ENCODE data around the gene NUDT5.
A peak's percentile ranks its signal among the peaks of the same experiment; 100 is the strongest.
"Not testable (repeated sequence)": the region's sequence is repeated elsewhere in the genome, so short reads cannot be mapped to it uniquely, and the experiment has no call there.

The NUDT5 gene

GRCh38 chr10:12202226-12202625, 6.5 kb upstream of the NUDT5 start:
- no peak for ATAC-seq

- ATAC-seq: peak in 1 of 2 donors; percentile 10
Observed at GRCh38 chr10:12201543-12201942, 5.9 kb upstream of the NUDT5 start.

GRCh38 chr10:12200850-12201249, 5.2 kb upstream of the NUDT5 start:
- no peak for ATAC-seq

GRCh38 chr10:12198156-12198555, 2.5 kb upstream of the NUDT5 start:
- ATAC-seq: no peak

- ATAC-seq: no peak
Observed at GRCh38 chr10:12196531-12197211, 980 bp upstream of the NUDT5 start.

GRCh38 chr10:12195281-12195602, 449 bp downstream of the NUDT5 start:
- ATAC-seq: peak in 1 of 2 donors; percentile 1

- no peak for ATAC-seq
Observed at GRCh38 chr10:12194752-12195271, 879 bp downstream of the NUDT5 start.

GRCh38 chr10:12193193-12193592, 2.5 kb downstream of the NUDT5 start:
- ATAC-seq: no peak

GRCh38 chr10:12191715-12192114, 4.0 kb downstream of the NUDT5 start:
- ATAC-seq: no peak

GRCh38 chr10:12189426-12189825, 6.3 kb downstream of the NUDT5 start:
- no peak for ATAC-seq

- no peak for ATAC-seq
Observed at GRCh38 chr10:12188656-12189055, 7.0 kb downstream of the NUDT5 start.

GRCh38 chr10:12187321-12187905, 8.3 kb downstream of the NUDT5 start:
- no peak for ATAC-seq

- ATAC-seq: peak; percentile 42 to 52
Observed at GRCh38 chr10:12186323-12186722, 9.4 kb downstream of the NUDT5 start.

- ATAC-seq: no peak
Observed at GRCh38 chr10:12184165-12184564, 11.5 kb downstream of the NUDT5 start.

- ATAC-seq: peak; percentile 99 to 100
Observed at GRCh38 chr10:12181065-12181775, 14.5 kb downstream of the NUDT5 start.

- ATAC-seq: no peak
Observed at GRCh38 chr10:12180221-12180974, 15.3 kb downstream of the NUDT5 start.

GRCh38 chr10:12179606-12180170, 16.0 kb downstream of the NUDT5 start:
- no peak for ATAC-seq

GRCh38 chr10:12177642-12178041, 18.0 kb downstream of the NUDT5 start:
- ATAC-seq: no peak

GRCh38 chr10:12171512-12171911, 24.2 kb downstream of the NUDT5 start:
- not testable (repeated sequence) for ATAC-seq

GRCh38 chr10:12165999-12166775, 29.5 kb downstream of the NUDT5 start:
- ATAC-seq: no peak

- ATAC-seq: no peak
Observed at GRCh38 chr10:12165036-12165435, 30.7 kb downstream of the NUDT5 start.

GRCh38 chr10:12164085-12164484, 31.6 kb downstream of the NUDT5 start:
- no peak for ATAC-seq
